Measurements from ENCODE around the gene DRG2. TPM values are rescaled to one million over a fixed set of nuclear protein-coding genes. Genes with fewer than 3 reads are reported as not detected.

Gene DRG2
- total RNA-seq, 1 donor: 44.7 TPM

DNA sequence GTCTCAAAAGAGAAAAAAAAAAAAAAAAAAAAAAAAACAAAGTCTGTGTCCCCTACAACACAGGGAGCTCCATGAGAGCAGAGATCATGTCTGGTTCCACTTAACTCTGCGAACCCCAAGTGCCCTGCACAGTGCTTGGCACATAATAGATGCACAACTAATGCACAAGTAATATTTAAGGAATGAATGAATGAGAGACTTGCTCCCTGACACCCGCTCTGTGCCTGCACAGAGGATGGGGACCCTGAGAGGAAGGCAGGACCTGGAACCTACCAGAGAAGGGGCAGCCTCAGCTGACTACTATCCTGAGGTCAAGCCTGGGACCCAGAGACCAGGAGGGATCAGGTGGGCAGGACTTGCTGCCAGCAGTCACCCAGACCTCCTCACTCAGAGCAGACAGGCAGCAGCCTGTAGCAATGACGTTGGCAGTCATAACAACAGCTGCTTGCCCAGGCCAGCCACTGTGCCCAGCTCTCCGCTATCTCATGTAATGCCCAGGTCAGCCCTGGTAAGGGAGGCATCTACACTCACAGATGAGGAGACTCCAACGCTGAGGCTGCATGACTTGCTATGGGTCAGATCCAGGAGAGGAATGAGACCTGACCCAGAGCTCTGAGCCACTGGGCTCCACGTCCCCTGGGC is 23.7 kb downstream of the DRG2 start:
- no peak for DNase-seq (ENCODE audit: low read depth in 2 of 3, low spot score in 2 of 3)

- no peak for DNase-seq (ENCODE audit: low read depth in 2 of 3, low spot score in 2 of 3)
These were observed 27.8 kb downstream of the DRG2 start for GRCh38 chr17:18115517-18115916.

DNA sequence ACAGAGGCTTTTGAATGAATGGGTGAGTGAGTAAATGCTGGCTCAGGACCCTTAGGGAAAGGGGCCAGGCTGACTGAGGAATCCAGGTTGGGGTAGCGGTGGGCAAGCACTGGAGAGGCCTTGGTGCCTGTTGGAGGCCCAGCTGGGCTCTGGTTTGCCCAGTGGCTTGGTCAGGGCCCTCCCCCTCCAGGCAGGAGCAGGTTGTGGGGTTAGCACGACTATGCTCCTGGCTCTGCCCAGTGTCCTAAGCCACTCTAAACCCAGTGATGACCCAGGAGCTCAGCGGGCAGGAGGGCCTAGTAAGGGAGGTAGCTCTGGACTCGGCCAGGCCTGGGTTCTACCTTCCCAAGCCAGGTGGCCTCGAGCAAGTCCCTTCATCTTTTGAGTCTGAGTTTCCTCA is 28.3 kb downstream of the DRG2 start:
- no peak for DNase-seq (ENCODE audit: low read depth in 2 of 3, low spot score in 2 of 3)

- DNase-seq (ENCODE audit: low read depth in 2 of 3, low spot score in 2 of 3): no peak
These were observed 29.8 kb downstream of the DRG2 start for GRCh38 chr17:18117533-18117932.

DNA sequence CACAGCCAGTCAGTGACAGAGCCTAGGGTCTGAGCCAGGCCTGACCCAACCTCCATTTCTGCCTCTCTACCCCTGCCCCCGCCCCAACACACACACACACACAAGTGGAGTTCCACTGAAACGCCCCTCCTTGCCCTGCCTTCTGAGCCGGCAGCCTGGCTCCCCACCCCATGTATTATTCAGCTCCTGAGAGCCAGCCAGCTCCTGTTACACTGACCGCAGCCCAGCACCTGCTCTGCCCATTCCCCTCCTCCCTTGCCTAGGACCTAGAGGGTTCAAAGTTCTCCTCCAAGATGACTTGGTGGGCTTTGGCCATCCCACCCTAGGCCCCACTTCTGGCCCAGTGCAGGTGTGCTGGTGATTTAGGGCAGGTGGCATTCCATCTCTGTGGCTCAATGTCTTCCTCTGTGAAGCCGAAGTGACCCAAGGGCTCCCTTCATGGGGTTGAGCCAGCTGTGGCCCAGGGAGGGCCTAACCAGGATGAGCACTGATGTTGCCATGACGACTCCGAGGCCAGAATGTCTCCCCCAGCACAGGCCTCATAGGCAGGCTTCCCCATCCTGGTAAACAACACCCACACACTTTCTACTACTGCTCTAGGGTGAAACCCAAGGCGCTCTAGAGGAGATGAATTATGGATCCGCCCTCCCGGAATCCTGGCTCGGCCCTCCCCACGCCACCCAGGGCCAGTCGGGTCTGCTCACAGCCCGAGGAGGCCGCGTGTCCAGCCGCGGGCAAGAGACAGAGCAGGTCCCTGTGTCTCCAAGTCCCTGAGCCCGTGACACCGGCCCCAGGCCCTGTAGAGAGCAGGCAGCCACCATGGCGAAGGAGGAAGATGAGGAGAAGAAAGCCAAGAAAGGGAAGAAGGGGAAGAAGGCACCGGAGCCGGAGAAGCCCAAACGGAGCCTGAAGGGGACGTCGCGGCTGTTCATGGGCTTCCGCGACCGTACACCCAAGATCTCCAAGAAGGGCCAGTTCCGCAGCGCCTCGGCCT is 30.5 kb downstream of the DRG2 start:
- no peak for DNase-seq (ENCODE audit: low read depth in 2 of 3, low spot score in 2 of 3)

DNA sequence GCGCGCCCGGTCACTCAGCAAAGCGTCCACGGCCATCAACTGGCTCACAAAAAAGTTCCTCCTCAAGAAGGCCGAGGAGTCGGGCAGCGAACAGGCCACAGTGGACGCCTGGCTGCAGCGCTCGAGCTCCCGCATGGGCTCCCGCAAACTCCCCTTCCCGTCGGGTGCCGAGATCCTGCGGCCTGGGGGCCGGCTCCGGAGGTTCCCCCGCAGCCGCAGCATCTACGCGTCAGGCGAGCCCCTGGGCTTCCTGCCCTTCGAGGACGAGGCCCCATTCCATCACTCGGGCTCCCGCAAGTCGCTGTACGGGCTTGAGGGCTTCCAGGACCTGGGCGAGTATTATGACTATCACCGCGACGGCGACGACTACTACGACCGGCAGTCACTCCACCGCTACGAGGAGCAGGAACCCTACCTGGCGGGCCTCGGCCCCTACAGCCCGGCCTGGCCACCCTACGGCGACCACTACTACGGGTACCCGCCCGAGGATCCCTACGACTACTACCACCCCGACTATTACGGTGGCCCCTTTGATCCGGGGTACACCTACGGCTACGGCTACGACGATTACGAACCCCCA is 31.5 kb downstream of the DRG2 start:
- DNase-seq (ENCODE audit: low read depth in 2 of 3, low spot score in 2 of 3): no peak

DNA sequence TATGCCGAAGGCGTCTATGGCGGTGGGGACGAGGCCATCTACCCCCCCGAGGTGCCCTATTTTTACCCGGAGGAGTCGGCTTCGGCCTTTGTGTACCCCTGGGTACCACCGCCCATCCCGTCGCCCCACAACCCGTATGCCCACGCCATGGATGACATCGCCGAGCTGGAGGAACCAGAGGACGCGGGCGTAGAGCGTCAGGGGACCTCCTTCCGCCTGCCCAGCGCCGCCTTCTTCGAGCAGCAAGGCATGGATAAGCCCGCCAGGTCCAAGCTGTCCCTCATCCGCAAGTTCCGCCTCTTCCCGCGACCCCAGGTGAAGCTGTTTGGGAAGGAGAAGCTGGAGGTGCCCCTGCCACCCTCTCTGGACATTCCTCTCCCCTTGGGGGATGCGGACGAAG is 32.2 kb downstream of the DRG2 start:
- DNase-seq (ENCODE audit: low read depth in 2 of 3, low spot score in 2 of 3): no peak

DNA sequence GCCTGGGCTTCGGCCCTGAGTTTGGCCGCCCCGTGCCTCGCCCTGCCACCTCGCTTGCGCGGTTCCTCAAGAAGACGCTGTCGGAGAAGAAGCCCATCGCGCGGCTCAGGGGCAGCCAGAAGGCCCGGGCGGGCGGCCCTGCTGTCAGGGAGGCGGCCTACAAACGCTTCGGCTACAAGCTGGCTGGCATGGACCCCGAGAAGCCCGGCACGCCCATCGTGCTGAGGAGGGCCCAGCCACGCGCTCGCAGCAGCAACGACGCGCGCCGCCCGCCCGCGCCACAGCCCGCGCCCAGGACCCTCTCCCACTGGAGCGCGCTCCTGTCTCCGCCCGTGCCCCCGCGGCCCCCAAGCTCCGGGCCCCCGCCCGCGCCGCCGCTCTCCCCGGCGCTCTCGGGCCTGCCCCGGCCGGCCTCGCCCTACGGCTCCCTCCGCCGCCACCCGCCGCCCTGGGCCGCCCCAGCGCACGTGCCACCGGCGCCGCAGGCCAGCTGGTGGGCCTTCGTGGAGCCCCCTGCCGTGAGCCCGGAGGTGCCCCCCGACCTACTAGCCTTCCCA is 32.8 kb downstream of the DRG2 start:
- DNase-seq (ENCODE audit: low read depth in 2 of 3, low spot score in 2 of 3): no peak

DNA sequence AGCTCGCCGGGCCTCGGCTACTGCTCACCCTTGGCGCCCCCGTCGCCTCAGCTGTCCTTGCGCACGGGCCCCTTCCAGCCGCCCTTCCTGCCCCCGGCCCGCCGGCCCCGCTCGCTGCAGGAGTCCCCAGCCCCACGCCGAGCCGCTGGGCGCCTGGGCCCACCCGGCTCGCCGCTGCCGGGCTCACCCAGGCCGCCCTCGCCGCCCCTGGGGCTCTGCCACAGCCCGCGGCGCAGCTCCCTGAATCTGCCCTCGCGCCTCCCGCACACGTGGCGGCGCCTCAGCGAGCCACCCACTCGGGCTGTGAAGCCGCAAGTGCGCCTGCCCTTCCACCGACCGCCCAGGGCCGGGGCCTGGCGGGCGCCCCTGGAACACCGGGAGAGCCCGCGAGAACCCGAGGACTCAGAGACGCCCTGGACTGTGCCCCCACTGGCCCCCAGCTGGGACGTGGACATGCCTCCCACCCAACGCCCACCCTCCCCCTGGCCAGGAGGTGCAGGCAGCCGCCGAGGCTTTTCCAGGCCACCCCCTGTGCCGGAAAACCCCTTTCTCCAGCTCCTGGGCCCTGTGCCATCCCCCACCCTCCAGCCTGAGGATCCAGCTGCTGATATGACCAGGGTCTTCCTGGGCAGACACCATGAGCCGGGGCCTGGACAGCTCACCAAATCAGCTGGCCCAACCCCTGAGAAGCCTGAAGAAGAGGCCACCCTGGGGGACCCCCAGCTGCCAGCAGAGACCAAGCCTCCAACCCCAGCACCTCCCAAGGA is 33.6 kb downstream of the DRG2 start:
- no peak for DNase-seq (ENCODE audit: low read depth in 2 of 3, low spot score in 2 of 3)

DNA sequence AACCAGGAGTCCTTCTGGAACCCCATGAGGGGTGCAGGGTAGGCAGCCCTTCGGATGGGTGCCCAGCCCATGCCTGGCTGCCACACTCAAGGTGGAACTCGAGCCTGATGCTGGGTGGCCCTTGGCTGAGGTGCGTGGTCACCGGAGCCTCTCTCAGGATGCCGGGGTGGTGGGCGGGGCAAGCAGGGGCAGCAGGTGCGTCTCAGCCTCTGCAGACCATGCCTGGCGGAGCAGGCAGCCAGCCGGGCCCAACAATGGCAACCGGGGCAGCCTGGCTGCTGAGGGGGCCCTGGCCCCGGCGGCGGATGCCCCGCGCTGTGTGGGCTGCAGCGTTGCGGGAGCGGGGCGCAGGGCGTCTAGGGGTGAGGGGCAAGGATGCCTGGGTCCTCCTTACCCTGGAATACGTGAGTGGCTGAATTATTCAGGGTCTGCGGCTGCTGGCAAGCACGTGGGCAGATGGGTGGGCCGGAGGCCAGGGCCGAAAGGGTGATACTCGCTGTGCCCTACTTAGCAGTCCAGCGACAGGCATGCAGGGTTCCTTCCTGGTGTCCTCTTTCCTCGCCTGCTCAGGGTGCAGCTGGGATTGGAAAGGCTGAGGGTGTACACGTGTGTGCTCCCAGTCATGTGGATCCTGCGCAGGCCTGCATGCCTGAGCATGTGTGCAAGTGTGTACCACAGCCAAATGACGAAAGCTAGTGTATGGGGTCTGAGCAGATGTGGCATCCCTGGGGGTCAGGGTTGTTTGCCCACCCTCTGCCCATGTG is 35.4 kb downstream of the DRG2 start:
- no peak for DNase-seq (ENCODE audit: low read depth in 2 of 3, low spot score in 2 of 3)

DNA sequence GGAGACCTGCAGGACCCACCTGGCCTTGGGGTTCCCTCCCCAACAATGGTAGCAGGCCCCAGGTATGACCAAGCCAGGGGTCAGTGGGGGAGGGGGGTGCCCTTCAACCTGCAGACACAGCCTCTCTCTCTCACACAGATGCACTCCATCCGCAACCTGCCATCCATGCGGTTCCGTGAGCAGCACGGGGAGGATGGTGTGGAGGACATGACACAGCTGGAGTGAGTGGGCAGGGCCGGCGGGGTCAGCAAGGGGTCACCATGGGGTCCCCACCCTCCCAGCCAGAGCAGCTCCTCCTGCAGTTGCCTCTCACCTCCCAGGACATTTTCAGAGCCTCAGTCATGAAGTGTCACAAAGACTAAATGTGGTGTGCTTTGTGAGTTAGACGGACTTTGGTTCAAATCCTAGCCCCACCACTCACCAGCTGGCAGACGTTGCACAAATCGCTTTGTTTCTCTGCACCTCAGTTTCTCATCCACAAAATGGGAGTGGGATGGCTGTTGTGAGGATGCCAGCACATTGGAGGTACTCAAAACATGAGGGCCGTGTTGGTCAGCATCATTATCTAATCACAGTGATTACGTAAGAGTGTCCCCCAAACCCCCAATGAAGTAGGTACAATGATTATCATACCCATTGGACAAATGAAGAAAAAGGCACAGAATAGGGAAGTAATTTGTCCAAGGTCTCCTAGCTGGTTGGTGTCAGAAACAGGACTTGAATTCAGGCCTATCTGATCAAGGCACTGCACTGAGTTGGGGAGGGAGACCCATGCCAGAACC is 36.8 kb downstream of the DRG2 start:
- no peak for DNase-seq (ENCODE audit: low read depth in 2 of 3, low spot score in 2 of 3)

GRCh38 chr17:18129041-18129502 is 41.3 kb downstream of the DRG2 start:
- DNase-seq (ENCODE audit: low read depth in 2 of 3, low spot score in 2 of 3): no peak

DNA sequence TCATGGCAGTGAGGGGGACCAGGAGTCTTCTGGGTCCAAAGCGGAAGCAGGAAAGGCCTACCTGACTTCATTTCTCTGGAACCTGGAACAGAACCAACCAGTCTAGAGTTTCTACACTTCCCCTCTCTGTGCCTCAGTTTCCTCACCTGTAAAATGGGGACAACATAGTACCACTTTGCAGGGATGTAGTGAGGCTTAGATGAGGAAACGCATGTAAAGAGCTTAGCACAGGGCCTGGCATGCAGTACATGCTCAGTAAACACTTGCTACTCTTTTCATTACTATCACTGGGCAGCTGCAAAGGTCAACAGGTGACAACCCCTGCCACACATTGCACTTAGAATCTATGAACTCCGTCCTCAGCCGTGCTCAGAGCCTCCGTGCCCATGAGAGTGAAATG is 45.0 kb downstream of the DRG2 start:
- DNase-seq (ENCODE audit: low read depth in 2 of 3, low spot score in 2 of 3): no peak

DNA sequence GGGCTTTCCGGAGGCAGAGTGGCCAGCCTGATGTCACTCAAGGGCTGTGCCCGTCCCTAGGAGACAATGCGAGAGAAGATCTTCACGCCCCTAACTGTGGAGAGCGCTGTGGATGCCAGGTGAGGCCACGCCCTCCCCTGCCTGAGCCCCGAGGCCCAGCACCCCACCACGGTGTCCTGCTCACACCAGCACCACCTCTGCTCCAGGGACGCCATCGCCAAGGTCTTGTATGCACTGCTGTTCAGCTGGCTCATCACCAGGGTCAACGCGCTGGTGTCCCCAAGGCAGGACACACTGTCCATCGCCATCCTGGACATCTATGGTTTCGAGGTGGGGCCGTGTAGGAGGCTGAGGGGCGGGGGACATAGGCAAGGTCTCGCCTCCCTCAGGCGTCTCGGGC is 48.6 kb downstream of the DRG2 start:
- no peak for DNase-seq (ENCODE audit: low read depth in 2 of 3, low spot score in 2 of 3)

GRCh38 chr17:18138065-18138749 is 50.5 kb downstream of the DRG2 start:
- DNase-seq (ENCODE audit: low read depth in 2 of 3, low spot score in 2 of 3): no peak

DNA sequence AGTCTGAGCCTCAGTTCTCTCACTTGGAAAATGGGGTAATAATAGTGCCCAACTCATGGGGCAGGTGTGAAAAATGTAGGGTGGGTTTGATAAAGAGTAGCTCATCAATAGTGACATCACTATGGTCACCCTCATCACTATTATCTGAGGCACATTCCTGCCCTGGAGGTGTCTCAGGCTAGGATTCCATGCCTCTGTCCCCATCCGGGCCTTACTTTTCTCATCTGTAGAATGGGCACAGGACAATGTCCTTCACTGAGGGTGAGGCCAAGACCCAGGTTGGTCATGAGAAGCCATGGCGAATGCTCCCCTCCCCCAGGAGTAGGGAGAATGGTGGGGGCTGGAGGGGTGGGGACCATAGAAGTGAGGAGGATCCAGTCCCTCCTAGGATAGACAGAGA is 51.3 kb downstream of the DRG2 start:
- DNase-seq (ENCODE audit: low read depth in 2 of 3, low spot score in 2 of 3): no peak

GRCh38 chr17:18139498-18139897 is 51.8 kb downstream of the DRG2 start:
- no peak for DNase-seq (ENCODE audit: low read depth in 2 of 3, low spot score in 2 of 3)

DNA sequence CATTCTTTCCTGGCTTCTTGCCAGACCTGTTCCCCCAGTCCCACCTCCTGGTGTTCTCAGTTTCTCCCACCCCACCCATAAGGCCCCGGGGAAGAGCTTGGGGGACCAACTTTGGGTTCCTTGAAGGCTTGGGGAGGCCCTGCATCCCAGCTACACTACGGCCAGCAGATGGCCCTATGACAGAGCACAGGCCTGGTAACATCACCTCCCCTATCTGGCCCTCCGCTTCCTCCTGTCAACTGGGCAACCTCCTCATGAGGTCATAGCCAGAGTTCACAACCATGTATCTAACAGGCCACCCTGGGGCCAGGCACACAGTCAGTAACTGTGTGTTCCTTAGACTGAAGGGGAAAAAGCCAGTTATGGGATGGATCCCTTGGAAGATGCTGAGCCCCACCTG is 52.2 kb downstream of the DRG2 start:
- DNase-seq (ENCODE audit: low read depth in 2 of 3, low spot score in 2 of 3): no peak

All from hematopoietic multipotent progenitor cell (in vitro differentiated cells).